ENCODE data around the gene EPB41. TPM values are rescaled to one million over a fixed set of nuclear protein-coding genes. Genes with fewer than 3 reads are reported as not detected.

Gene EPB41
- total RNA-seq, 1 donor from 2014 or later: 37.6 TPM

DNA sequence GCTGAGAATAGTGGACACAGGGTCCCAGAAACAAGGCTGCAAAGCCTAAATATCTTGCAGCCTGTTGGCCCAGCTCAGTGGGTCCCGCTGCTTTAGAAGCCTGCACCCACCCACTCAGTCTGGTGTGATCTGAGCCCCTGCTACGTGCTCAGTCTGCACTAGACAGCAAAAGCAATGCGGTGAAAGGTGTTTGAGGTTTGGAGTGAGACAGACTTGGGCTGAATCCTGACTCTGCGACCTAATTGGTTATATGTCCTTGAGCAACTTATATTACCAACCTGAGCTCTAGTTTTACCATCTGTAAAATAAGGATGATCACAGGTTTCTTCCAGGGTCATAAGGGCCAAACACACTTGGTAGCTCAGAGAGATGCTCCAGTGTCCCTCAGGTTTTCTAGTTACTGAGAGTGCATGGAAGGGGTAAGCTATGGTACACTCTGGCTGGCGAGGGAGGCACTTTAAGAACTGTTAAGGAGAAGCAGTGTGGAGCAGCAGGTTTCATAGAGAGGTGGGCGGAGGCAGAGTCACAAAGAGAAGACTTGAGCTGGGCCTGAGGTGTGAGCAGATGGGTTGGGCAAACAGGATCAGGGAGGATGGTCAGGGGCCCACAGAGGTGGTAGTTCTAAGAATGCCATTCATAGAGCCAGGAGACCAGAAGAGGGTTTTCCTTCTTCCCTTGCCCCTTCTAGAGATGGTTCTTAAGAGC, 199.2 kb downstream of the EPB41 start:
- H3K27ac ChIP-seq (ENCODE audit: low read depth, low read length): no peak overlapping the region
- no peak overlapping the region for H3K4me3 ChIP-seq (ENCODE audit: low read length in 3 of 3)
- no peaks in the 10 kb centered on the region for H3K27me3 ChIP-seq (ENCODE audit: control insufficient read depth in 3 of 3, insufficient read depth in 3 of 3, low read length in 3 of 3)
- H3K9me3 ChIP-seq (ENCODE audit: control insufficient read depth in 3 of 3, low read length in 3 of 3): no peaks in the 10 kb centered on the region
- peaks cover 15 to 28% (median 26%) of the 10 kb centered on the region in 3 donors for H3K36me3 ChIP-seq (ENCODE audit: control insufficient read depth in 3 of 3, insufficient read depth in 3 of 3, low read length in 3 of 3)
- H3K9ac ChIP-seq (ENCODE audit: low read depth in 1 of 3, low read length in 3 of 3): no peak overlapping the region
- H3K4me1 ChIP-seq (ENCODE audit: control insufficient read depth in 3 of 3, insufficient read depth in 3 of 3, low read length in 3 of 3): no peaks in the 10 kb centered on the region

DNA sequence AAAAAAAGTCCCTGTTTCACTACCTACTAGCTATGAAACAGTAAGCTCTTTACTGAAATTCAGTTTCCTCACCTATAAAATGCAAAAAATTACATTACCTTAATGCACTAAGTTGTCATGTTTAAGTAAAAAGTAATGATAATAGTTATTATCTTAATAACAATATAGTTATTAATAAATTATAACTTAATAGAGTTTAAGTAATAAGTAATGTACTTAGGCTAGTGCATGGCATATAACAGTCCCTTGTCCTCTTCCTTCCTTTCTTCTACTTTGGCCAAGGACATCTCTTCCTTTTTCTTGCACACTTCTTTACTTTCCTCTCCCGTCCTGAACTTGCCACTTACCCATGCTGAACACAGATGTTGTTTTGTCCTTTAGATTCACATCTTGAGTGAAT, 200.3 kb downstream of the EPB41 start:
- no peak overlapping the region for H3K9ac ChIP-seq (ENCODE audit: low read depth in 1 of 3, low read length in 3 of 3)
- H3K4me1 ChIP-seq (ENCODE audit: control insufficient read depth in 3 of 3, insufficient read depth in 3 of 3, low read length in 3 of 3): no peaks in the 10 kb centered on the region
- peaks cover 11 to 25% (median 20%) of the 10 kb centered on the region in 3 donors for H3K36me3 ChIP-seq (ENCODE audit: control insufficient read depth in 3 of 3, insufficient read depth in 3 of 3, low read length in 3 of 3)
- H3K9me3 ChIP-seq (ENCODE audit: control insufficient read depth in 3 of 3, low read length in 3 of 3): no peaks in the 10 kb centered on the region
- H3K27me3 ChIP-seq (ENCODE audit: control insufficient read depth in 3 of 3, insufficient read depth in 3 of 3, low read length in 3 of 3): no peaks in the 10 kb centered on the region
- H3K27ac ChIP-seq (ENCODE audit: low read depth, low read length): no peak overlapping the region
- no peak overlapping the region for H3K4me3 ChIP-seq (ENCODE audit: low read length in 3 of 3)

GRCh38 chr1:29117381-29117780, 203.0 kb downstream of the EPB41 start:
- H3K36me3 ChIP-seq (ENCODE audit: control insufficient read depth in 3 of 3, insufficient read depth in 3 of 3, low read length in 3 of 3): peaks cover 11 to 24% (median 17%) of the 10 kb centered on the region in 3 donors
- H3K4me3 ChIP-seq (ENCODE audit: low read length in 3 of 3): no peak overlapping the region
- H3K27me3 ChIP-seq (ENCODE audit: control insufficient read depth in 3 of 3, insufficient read depth in 3 of 3, low read length in 3 of 3): peaks cover 13 to 17% (median 15%) of the 10 kb centered on the region in 3 donors
- no peaks in the 10 kb centered on the region for H3K9me3 ChIP-seq (ENCODE audit: control insufficient read depth in 3 of 3, low read length in 3 of 3)
- no peak overlapping the region for H3K27ac ChIP-seq (ENCODE audit: low read depth, low read length)
- H3K9ac ChIP-seq (ENCODE audit: low read depth in 1 of 3, low read length in 3 of 3): peak overlapping the region in 1 of 3 donors; percentile 43
- peaks cover 2 to 4% (median 2%) of the 10 kb centered on the region in 3 donors for H3K4me1 ChIP-seq (ENCODE audit: control insufficient read depth in 3 of 3, insufficient read depth in 3 of 3, low read length in 3 of 3)

- Histone ChIP-seq H3K9me3 (ENCODE audit: control insufficient read depth in 3 of 3, low read length in 3 of 3) (no peaks in the 10 kb centered on the region), H3K36me3 (ENCODE audit: control insufficient read depth in 3 of 3, insufficient read depth in 3 of 3, low read length in 3 of 3) (peaks cover 10 to 17% (median 11%) of the 10 kb centered on the region in 3 donors), H3K4me3 (ENCODE audit: low read length in 3 of 3) (no peak overlapping the region), H3K9ac (ENCODE audit: low read depth in 1 of 3, low read length in 3 of 3) (no peak overlapping the region), H3K27me3 (ENCODE audit: control insufficient read depth in 3 of 3, insufficient read depth in 3 of 3, low read length in 3 of 3) (peaks cover 25 to 33% (median 30%) of the 10 kb centered on the region in 3 donors), H3K4me1 (ENCODE audit: control insufficient read depth in 3 of 3, insufficient read depth in 3 of 3, low read length in 3 of 3) (peaks cover 13 to 17% (median 15%) of the 10 kb centered on the region in 3 donors), H3K27ac (ENCODE audit: low read depth, low read length) (no peak overlapping the region)
These were observed 205.0 kb downstream of the EPB41 start for GRCh38 chr1:29119121-29119929.

DNA sequence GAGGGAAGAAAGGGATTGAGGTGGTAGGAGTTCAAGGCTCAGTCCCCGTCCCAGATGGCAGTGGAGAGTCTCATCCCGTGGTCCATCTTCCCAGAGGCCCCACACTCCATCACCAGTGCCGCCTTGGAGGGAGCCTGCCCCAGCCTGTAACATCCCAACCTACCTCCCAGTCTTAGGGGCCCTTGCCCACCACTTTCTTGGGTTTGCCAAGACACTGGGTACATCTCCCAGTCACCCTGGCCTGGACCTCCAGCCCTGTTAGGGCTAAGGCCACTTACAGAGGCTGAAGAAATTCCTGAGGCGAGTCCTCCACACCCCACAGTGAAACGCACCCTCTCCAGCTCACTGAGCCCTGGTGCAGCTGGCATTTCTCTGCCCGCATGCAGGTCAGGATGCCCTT, 206.0 kb downstream of the EPB41 start:
- Histone ChIP-seq H3K9ac (ENCODE audit: low read depth in 1 of 3, low read length in 3 of 3) (no peak overlapping the region), H3K4me3 (ENCODE audit: low read length in 3 of 3) (no peak overlapping the region), H3K27ac (ENCODE audit: low read depth, low read length) (no peak overlapping the region), H3K9me3 (ENCODE audit: control insufficient read depth in 3 of 3, low read length in 3 of 3) (no peaks in the 10 kb centered on the region), H3K27me3 (ENCODE audit: control insufficient read depth in 3 of 3, insufficient read depth in 3 of 3, low read length in 3 of 3) (peaks cover 29 to 40% (median 37%) of the 10 kb centered on the region in 3 donors), H3K4me1 (ENCODE audit: control insufficient read depth in 3 of 3, insufficient read depth in 3 of 3, low read length in 3 of 3) (peaks cover 13 to 20% (median 16%) of the 10 kb centered on the region in 3 donors), H3K36me3 (ENCODE audit: control insufficient read depth in 3 of 3, insufficient read depth in 3 of 3, low read length in 3 of 3) (peaks cover 9 to 15% (median 10%) of the 10 kb centered on the region in 3 donors)

DNA sequence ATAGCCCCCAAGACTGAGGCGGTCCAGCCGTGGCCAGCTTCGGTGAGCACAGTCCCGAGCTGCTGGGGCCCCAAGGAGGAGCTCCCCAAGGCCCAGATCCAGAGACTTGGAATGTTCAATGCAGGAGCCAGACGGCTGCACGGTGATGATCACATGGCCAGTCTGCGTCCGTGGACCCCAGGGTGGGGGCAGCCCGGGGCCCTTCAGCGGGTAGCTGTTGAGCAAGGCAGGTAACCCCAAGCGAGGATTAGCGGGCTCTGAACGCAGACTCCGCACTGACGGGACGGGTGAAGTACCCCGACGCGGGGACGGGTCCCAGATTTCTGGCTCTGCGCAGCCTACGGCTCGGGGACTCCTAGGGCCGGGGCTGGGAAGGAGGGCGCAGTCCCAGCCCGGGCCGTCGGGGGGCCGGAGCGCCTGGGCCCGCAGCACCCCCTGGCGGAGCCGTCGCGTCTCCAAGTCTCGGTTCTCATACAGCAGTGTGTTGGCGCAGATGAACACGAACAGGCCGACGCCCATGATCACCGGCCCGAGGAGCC, 206.6 kb downstream of the EPB41 start:
- Histone ChIP-seq H3K4me3 (ENCODE audit: low read length in 3 of 3) (no peak overlapping the region), H3K9me3 (ENCODE audit: control insufficient read depth in 3 of 3, low read length in 3 of 3) (no peaks in the 10 kb centered on the region), H3K27me3 (ENCODE audit: control insufficient read depth in 3 of 3, insufficient read depth in 3 of 3, low read length in 3 of 3) (peaks cover 32 to 47% (median 41%) of the 10 kb centered on the region in 3 donors), H3K4me1 (ENCODE audit: control insufficient read depth in 3 of 3, insufficient read depth in 3 of 3, low read length in 3 of 3) (peaks cover 13 to 20% (median 16%) of the 10 kb centered on the region in 3 donors), H3K27ac (ENCODE audit: low read depth, low read length) (no peak overlapping the region), H3K36me3 (ENCODE audit: control insufficient read depth in 3 of 3, insufficient read depth in 3 of 3, low read length in 3 of 3) (peaks cover 6 to 9% (median 7%) of the 10 kb centered on the region in 3 donors), H3K9ac (ENCODE audit: low read depth in 1 of 3, low read length in 3 of 3) (no peak overlapping the region)

- H3K4me1 ChIP-seq (ENCODE audit: control insufficient read depth in 3 of 3, insufficient read depth in 3 of 3, low read length in 3 of 3): peaks cover 13 to 20% (median 16%) of the 10 kb centered on the region in 3 donors
- no peaks in the 10 kb centered on the region for H3K9me3 ChIP-seq (ENCODE audit: control insufficient read depth in 3 of 3, low read length in 3 of 3)
- peak overlapping the region in 1 of 3 donors; percentile 64 for H3K4me3 ChIP-seq (ENCODE audit: low read length in 3 of 3)
- no peak overlapping the region for H3K27ac ChIP-seq (ENCODE audit: low read depth, low read length)
- peaks cover 4 to 9% (median 7%) of the 10 kb centered on the region in 3 donors for H3K36me3 ChIP-seq (ENCODE audit: control insufficient read depth in 3 of 3, insufficient read depth in 3 of 3, low read length in 3 of 3)
- peak overlapping the region in 2 of 3 donors; percentile 23 to 81 for H3K9ac ChIP-seq (ENCODE audit: low read depth in 1 of 3, low read length in 3 of 3)
- peaks cover 36 to 47% (median 41%) of the 10 kb centered on the region in 3 donors for H3K27me3 ChIP-seq (ENCODE audit: control insufficient read depth in 3 of 3, insufficient read depth in 3 of 3, low read length in 3 of 3)
These were observed 207.2 kb downstream of the EPB41 start for GRCh38 chr1:29121516-29121935.

DNA sequence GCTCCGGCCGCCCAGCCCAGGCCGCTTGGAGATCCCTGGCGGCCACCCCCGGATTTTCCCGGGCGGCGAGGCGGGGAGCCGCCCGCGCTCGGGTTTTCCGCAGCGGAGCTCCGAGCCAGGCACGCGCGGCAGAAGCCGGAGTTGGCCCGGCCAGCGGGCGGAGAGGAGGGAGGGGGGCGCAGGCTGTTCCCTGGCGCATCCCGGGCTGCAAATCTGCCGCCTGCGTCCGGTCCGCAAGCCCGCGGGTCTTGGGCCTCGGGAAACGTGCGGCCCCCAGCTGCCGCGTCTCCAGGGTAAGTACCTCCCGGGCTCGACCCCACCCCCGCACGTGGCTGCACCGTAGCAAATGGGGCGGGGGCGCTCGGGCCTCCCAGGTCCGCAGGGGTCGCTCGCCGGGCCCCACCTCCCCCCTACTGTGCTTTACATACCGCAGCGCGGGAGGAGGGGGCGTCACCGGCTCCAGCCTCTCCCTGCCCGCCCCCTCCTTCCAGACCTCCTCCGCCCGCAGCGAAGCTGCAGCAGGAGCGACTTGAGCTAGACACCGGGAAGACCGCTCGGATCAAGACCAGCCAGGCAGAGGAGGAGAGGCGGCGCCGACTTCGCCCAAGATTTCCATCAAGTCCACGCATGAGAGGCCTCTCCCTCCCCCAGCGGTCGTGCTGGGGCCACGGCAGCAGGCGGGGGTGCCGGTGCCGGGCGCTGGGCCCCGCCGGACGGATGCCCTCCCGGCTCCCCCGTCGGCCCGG, 207.7 kb downstream of the EPB41 start:
- Histone ChIP-seq H3K27ac (ENCODE audit: low read depth, low read length) (peak overlapping the region; percentile 91), H3K9ac (ENCODE audit: low read depth in 1 of 3, low read length in 3 of 3) (peak overlapping the region; percentile 43 to 81 (median 72)), H3K36me3 (ENCODE audit: control insufficient read depth in 3 of 3, insufficient read depth in 3 of 3, low read length in 3 of 3) (peaks cover 3 to 8% (median 5%) of the 10 kb centered on the region in 3 donors), H3K9me3 (ENCODE audit: control insufficient read depth in 3 of 3, low read length in 3 of 3) (no peaks in the 10 kb centered on the region), H3K4me3 (ENCODE audit: low read length in 3 of 3) (peak overlapping the region; percentile 51 to 64 (median 63)), H3K27me3 (ENCODE audit: control insufficient read depth in 3 of 3, insufficient read depth in 3 of 3, low read length in 3 of 3) (peaks cover 36 to 47% (median 41%) of the 10 kb centered on the region in 3 donors), H3K4me1 (ENCODE audit: control insufficient read depth in 3 of 3, insufficient read depth in 3 of 3, low read length in 3 of 3) (peaks cover 13 to 20% (median 16%) of the 10 kb centered on the region in 3 donors)

- Histone ChIP-seq H3K9me3 (ENCODE audit: control insufficient read depth in 3 of 3, low read length in 3 of 3) (no peaks in the 10 kb centered on the region), H3K27ac (ENCODE audit: low read depth, low read length) (peak overlapping the region; percentile 91), H3K4me3 (ENCODE audit: low read length in 3 of 3) (peak overlapping the region; percentile 56 to 64 (median 63)), H3K4me1 (ENCODE audit: control insufficient read depth in 3 of 3, insufficient read depth in 3 of 3, low read length in 3 of 3) (peaks cover 13 to 20% (median 16%) of the 10 kb centered on the region in 3 donors), H3K36me3 (ENCODE audit: control insufficient read depth in 3 of 3, insufficient read depth in 3 of 3, low read length in 3 of 3) (peaks cover 2 to 3% (median 3%) of the 10 kb centered on the region in 3 donors), H3K27me3 (ENCODE audit: control insufficient read depth in 3 of 3, insufficient read depth in 3 of 3, low read length in 3 of 3) (peaks cover 36 to 47% (median 41%) of the 10 kb centered on the region in 3 donors), H3K9ac (ENCODE audit: low read depth in 1 of 3, low read length in 3 of 3) (peak overlapping the region; percentile 72 to 81 (median 72))
These were observed 208.3 kb downstream of the EPB41 start for GRCh38 chr1:29122682-29123052.

Measured in skeletal muscle tissue (tissue), 4 donors.